ENCODE data around the gene NIBAN1.
A peak's percentile ranks its signal among the peaks of the same experiment; 100 is the strongest.
"Not testable (repeated sequence)": the region's sequence is repeated elsewhere in the genome, so short reads cannot be mapped to it uniquely, and the experiment has no call there.

Gene NIBAN1

DNA sequence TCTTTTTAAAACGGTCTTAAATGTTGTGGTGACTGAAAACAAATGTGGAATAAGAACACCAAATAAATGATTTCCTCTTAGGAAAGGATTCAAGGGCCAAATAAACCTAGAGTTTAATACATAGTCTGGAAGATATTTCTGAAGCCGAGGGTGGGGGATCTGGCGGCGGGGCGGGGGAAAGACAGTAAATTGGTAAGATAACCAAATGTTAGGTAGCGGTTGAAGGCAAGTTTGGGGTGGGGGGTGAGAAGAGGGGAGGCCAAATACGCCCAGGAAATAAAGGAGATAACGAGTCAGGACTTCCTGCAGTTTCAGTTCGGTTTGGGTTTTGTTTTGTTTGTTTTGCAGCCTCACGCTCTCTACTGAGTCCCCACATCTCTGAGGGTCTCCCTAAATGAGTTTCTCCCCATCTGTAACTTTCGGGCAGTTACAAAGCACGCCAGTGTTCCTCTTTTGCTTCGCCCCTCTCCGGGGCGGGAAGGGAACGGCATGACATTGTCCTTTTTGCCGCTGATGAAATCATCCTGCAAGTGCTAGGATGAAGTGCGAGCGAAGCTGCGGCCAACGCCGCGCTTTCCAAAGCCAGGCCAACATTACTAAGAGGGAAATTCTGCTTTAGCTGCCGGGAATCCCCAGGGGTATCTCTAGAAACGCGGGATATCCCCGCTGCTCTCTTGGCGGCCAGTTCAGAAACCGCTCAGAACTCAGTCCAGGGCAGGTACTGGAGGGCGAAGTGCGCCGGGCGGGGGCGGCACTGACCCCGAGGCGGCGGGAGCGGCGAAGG, 844 bp downstream of the NIBAN1 start:
- H3K4me3 ChIP-seq (ENCODE audit: low read depth, low read length), result peak overlapping the region; percentile 75

DNA sequence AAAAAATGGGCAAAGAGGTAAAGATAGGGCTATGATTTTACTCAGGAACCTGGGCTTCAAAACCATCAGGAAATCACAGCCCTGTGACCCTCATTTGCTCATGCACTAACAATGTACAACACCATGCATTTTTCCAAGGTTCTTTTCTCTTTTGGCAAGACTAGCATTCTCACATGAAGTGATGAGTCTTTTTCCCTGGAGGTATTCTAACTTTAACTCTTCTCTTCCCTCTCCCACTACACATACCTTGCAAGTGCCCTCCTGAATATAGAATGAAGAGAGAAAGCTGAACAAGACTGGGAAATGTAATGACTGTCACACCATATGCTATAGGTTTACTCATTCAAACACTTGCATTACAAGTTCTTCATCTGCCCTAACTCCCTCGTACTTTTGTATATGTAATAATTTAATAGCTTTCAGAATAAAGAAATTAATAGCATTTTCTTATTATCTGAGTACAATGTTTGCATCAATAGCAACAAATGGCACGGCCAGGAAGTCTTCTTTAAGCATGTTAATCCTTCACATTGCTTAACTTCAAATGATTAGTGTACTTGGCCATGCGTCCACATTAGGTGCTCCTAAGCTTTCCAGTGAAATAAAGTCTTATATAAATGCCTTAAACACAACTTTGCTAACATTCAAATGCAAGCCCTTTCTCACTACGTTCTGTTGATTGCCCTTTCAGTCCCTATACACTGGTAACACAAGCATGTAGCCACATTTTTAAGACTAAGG, 1.8 kb downstream of the NIBAN1 start:
- H3K4me3 ChIP-seq (ENCODE audit: low read depth, low read length), result no peak overlapping the region

GRCh38 chr1:184971522-184972265, 2.6 kb downstream of the NIBAN1 start:
- H3K4me3 ChIP-seq (ENCODE audit: low read depth, low read length), result no peak overlapping the region

DNA sequence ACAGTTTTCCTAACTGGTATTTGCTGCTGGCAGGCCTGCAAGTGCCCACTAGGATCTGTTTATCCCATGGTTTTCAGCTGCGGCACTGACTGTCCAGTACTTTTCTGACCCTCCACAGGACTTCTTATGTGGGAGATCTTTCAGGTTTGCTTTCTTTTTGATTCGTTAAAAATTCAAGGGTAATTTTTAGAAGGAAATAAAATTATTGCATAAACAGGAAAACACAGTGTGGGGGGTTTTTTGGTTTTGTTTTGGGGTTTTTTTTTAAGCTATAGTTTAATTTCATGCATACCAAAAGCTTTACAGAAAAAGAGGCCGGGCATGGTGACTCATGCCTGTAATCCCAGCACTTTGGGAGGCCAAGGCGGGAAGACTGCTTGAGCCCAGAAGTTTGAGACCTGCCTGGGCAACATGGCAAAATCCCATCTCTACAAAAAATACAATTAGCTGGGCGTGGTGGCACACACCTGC, 3.6 kb downstream of the NIBAN1 start:
- H3K4me3 ChIP-seq (ENCODE audit: low read depth, low read length), result no peak overlapping the region

- no peak overlapping the region for H3K4me3 ChIP-seq (ENCODE audit: low read depth, low read length)
Measured at GRCh38 chr1:184966989-184967388, 7.3 kb downstream of the NIBAN1 start.

- no peak overlapping the region for H3K4me3 ChIP-seq (ENCODE audit: low read depth, low read length)
Measured at GRCh38 chr1:184965944-184966860, 8.1 kb downstream of the NIBAN1 start.

DNA sequence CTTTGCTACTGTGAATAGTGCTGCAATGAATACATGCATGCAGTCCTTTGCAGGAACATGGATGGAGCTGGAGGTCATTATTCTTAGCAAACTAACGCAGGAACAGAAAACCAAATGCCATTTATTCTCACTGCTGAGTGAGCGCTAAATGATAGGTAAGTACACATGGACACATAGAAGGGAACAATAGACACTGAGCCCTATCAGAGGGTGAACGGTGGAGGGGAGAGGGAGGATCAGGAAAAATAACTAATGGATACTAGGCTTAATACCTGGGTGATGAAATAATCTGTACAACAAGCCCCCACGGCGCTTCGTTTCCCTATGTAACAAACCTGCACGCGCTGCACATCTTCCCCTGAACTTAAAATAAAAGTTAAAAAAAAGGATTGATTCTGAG, 8.9 kb downstream of the NIBAN1 start:
- no peak overlapping the region for H3K4me3 ChIP-seq (ENCODE audit: low read depth, low read length)

DNA sequence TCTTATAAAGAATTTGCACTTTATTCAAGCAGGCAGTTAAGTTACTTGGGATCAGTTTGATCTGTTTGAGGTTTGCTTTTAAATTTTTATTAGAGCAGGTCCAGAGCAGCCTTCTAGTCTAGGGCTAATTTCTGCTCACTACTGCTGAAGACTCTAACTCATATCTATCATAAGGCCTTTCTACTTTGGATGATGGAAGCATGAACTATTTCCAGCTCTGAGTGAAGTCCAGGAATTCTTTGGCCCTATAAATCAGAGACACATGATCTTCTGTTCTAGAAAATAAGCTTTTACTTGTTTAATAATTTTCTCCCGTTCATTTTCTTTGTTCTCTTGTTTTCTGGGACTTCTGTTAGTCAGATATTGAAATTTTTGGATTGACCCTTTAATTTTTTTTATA, 14.7 kb downstream of the NIBAN1 start:
- H3K4me3 ChIP-seq (ENCODE audit: low read depth, low read length), result no peak overlapping the region

DNA sequence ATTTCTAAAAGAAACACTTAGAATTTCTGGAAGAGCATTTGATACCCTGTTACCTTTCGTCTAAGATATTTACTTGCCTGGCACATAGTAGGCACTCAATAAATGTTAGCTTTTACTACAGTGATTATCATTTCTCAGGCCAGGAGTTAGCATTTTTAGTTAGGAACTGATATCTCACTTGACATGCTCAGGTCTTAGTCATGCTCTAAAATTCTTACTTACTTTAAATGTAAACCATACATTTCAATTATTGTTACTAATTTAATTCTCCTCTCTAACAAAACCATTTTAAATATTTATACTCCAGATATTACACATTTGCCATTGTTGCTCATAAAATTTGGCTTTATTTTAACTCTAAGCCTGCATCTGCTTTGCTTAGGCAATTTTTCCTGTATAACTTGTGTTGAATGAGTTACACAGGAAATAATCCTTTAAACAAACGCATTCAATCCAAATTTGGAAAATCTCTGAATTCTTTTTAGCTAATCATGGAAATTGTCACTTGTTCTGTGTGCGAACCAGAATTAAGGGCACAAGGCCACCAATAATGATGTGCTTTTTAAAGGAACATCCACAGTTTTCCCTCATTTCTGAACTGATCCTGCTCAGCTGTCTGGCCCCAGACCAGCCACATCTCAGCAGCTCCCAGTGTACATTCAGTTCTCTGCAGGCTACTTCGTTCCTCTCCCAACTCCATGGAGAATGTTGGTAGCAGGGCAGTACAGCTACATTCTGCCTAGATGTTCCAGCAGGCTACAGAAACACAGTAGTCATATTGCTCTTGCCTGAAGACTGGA, 15.6 kb downstream of the NIBAN1 start:
- H3K4me3 ChIP-seq (ENCODE audit: low read depth, low read length), result no peak overlapping the region

DNA sequence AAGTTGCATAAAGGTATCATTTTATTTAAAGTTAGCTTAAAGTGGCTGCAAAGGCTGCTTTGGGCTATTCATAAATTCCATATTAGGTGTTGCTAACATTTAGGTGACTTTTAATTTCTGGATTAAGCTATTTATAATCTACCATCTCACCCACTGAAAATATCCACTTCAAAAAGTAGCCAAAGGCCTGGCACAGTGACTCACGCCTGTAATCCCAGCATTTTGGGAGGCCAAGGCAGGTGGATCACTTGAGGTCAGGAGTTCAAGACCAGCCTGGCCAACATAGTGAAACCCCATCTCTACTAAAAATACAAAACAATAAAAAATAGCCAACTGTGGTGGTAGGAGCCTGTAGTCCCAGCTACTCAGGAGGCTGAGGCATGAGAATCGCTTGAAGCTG, 16.4 kb downstream of the NIBAN1 start:
- not testable (repeated sequence) for H3K4me3 ChIP-seq (ENCODE audit: low read depth, low read length)

DNA sequence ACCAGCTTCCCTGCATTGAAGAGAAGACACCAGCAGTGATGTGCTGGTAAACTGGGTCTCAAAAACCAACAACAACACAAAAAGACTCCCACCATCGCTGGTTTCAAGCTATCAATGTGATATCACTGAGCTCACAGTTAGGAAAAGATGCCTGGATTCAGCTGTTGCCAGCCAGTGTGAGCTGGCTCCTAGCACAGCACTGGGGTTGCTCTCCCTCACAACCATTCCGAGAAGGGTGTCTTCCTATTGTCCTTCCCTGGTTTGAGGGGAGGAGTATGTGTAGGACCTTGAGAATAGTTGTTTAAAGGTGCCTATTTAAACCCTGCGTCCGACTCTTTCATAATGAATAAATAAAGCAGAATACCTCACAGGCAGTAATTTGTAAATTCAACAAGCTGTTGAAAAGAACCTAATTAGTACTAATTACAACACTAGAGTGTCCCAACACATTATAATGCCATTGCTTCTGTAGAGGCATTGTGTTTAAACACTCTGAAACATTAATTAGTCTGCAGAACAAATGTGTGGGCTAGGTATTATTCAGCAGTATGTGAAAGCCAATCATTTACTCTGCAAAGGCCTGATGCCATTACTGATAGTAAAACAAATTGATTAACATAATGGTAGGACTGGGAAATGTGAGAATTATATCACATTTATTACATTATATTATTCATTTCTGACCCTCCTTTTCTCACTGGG, 17.2 kb downstream of the NIBAN1 start:
- no peak overlapping the region for H3K4me3 ChIP-seq (ENCODE audit: low read depth, low read length)

GRCh38 chr1:184954232-184954995, 19.9 kb downstream of the NIBAN1 start:
- no peak overlapping the region for H3K4me3 ChIP-seq (ENCODE audit: low read depth, low read length)

GRCh38 chr1:184953600-184954219, 20.6 kb downstream of the NIBAN1 start:
- no peak overlapping the region for H3K4me3 ChIP-seq (ENCODE audit: low read depth, low read length)

DNA sequence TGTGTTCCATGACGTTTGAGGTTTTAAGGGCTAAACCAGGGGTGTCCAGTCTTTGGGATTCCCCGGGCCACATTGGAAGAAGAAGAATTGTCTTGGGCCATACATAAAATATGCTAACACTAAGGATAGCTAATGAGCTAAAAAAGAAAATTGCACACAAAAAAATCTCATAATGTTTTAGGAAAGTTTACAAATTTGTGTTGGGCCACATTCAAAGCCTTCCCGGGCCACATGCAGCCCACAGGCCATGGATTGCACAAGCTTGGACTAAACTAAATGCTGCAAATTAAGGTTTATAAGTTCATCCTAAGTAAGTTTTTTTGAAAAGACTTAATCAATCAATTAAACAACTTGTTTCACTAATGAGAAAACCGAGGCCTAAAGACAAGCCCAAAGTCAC, 21.9 kb downstream of the NIBAN1 start:
- no peak overlapping the region for H3K4me3 ChIP-seq (ENCODE audit: low read depth, low read length)

GRCh38 chr1:184951788-184952187, 22.5 kb downstream of the NIBAN1 start:
- H3K4me3 ChIP-seq (ENCODE audit: low read depth, low read length), result no peak overlapping the region

DNA sequence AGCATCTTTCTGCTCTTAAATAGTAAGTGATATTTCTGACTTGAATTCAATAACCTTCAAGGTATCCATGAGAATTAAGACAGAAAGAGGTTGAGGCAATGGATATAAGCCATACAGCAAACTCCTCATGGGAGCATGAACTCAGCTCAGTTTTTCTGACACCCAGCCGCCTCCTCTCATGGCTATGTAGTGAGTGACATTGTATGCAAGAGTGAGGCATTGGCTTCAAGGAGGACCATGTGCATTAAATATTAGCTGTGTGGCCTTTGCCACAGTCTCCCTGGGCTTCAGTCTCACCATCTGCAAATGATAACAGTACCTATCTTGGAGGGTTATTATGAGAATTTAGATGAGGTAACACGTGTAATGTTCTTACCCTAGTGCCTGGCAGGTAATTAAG, 23.4 kb downstream of the NIBAN1 start:
- no peak overlapping the region for H3K4me3 ChIP-seq (ENCODE audit: low read depth, low read length)

- no peak overlapping the region for H3K4me3 ChIP-seq (ENCODE audit: low read depth, low read length)
Measured at GRCh38 chr1:184950227-184950626, 24.1 kb downstream of the NIBAN1 start.
